ELF-1 (cell line): ENCODE results near the gene PLS3.

Source experiments
- DNase-seq: peaks from one replicate; pipeline ENCODE4 v3.0.0-alpha.2; 2016; ENCODE audit warnings: low read depth, low spot score

PLS3 gene

GRCh38 chrX:115693476-115693875, 132.5 kb downstream of the PLS3 start:
- no peak for DNase-seq

- no peak for DNase-seq
Observed at GRCh38 chrX:115694028-115694427, 133.1 kb downstream of the PLS3 start.

DNA sequence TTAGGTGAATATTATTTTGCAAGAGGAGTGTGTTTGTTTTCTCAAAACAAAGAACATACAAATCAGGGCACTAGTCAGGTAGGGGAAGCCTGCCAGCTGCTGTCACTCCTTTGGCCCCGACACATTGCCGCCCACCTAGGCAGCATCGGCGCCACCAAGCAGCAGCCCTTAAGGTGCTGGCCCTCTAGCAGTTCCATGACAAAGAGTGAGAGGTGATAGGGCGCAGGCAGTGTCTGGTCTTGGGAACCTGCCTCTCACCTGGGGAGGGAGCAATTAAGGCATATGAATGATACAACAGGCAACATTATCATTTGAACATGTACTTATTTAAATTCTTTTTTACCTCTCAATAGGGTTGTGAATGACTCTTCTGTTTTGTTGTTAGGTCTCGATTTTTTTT, 135.1 kb downstream of the PLS3 start:
- DNase-seq, result peak; percentile 63

DNA sequence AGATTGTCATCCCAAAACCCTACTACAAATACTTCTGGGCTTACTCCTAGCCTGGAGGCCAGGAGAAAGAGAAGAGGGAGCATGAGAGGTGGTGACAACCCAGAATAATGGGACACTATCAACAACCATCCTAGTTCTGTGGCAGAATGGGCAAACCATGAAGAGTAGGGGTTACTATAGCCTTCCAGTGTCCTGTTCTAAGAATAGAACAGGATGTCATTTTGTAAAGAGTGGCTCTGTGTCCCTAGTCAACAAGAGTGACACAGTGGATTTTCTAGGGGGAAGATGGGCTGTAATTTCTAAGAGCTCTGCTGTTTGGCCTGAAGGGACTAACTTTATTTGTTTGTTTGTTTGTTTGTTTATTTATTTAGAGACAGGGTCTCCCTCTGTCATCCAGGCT, 136.0 kb downstream of the PLS3 start:
- no peak for DNase-seq

- no peak for DNase-seq
Observed at GRCh38 chrX:115697806-115698205, 136.8 kb downstream of the PLS3 start.
